Putamen (tissue), 1 donor: ENCODE data around the gene TSPAN10.
A peak's percentile ranks its signal among the peaks of the same experiment; 100 is the strongest.
"Not testable (repeated sequence)": the region's sequence is repeated elsewhere in the genome, so short reads cannot be mapped to it uniquely, and the experiment has no call there.

Source experiments
- DNase-seq: peaks from one replicate; pipeline ENCODE4 v3.0.0-alpha.2; 2016; ENCODE audit warnings: low spot score

TSPAN10 gene

DNA sequence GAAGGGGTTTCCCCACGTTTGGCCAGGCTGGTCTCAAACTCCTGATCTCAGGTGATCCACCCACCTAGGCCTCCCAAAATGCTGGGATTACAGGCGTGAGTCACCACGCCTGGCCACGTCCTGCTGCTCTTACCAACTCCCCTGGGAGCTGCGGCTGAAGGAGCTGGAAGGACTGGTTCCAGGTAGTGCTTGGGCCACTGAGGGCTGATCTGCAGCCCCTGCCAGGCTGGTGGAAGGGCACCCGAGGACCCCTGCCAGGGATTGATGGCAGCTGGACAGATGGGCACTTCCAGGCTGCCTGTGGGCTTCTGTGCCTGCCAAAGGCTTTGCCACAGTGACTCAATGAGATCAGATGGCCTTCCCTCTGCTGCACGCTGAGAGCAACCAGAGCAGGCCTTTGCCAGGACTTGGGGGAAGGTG is 27.1 kb downstream of the TSPAN10 start:
- no peak for DNase-seq

DNA sequence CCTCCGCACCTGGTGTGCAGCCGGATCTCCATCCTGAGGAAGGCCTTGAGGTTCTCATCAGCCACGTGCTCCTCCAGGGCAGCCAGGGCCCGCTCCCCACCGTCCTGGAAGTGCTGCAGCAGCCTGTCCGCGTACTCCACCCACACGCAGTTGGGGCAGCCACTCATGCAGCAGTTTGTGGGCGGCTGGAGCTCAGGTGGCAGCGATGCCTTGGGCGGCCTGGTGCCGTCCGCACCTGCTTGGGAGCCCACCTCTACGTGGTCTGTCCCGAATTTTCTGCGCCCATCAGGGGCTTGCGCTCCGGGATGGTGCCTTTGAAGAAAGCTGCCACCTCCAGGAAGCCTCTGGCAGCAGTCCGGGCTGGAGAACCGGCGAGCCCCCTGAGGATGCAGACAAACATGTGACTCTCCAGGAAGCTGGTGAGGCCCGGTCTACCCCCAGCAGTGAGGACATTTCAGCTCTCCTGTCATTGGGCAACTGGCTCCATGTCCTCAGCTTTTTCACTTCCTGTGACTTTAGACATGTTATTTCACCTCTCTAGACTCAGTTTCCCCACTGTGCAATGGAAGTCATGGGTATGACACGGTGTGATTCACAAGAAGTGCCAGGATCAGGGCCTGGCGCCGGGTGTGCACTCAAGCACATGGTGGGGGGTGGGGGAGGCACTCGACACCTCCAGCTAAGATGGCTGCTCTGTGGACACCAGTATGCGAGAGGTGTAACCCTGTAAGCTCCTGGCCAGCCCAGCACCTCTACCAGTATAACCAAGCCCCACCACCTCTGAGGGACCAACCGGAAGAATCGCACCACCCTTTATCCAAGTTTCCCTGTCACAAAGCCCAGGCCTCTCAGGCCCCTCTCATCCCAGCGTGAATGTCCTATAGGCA is 28.5 kb downstream of the TSPAN10 start:
- DNase-seq, result no peak

DNA sequence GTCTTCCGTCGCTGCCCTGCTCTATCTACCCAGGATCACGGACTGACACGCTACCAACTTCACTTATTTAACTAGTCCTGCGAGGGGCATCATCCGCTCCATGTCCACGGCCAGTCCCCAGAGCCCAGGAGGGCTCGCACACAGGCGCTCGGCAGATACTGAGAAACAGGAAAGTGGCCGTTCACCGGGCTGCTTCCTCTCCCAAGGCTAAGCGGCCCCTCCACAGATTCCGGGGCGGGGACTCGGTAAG is 29.0 kb downstream of the TSPAN10 start:
- DNase-seq, result no peak

DNA sequence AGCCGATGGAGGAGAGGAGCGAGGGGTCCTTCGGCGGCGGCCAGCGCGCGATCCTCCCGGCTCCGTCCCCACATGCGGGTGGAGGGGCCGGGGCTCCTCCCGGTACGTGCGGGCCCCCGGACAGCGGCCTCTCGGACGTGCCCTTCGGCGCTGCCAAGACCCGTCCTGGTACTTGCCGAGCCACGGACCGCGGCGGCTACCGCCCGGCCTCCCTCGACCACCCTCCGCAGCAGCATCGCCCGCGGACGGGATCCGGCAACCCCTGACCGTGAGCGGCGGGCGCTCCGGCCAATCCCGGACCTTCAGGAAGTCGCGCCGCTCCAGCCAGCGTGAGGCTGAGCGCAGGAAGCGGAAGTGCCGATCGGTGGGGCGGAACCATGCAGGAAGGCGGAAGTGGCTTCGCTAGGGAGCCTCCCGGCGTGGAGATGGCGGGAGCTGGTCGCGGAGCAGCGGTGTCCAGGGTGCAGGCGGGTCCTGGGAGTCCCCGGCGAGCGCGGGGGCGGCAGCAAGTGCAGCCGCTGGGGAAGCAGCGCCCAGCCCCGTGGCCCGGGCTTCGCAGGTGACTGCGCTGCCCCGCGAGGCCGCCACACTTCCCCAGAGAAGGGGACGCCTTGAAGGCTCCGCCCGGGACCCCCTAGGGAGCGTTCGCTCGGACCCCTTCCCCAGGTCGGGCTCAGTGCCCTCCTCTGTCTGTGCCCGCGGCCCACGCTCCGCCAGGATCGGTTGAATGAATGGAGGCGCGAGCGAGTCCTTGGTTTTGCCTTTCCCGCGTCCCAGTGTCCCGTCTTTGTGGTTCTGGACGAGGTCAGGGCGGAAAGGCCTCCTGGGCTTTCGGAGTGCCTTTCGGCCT is 29.6 kb downstream of the TSPAN10 start, which contains the start of the genes CCDC137 and OXLD1:
Gene CCDC137 (plus strand): TSS at position 396 of the 850 bp plus-strand sequence. CDS start 30 bp downstream, at position 426.
Gene OXLD1 (minus strand): TSS at position 264 of the 850 bp plus-strand sequence. CDS start 28 bp downstream, at position 236.
- peak; percentile 95 for DNase-seq

DNA sequence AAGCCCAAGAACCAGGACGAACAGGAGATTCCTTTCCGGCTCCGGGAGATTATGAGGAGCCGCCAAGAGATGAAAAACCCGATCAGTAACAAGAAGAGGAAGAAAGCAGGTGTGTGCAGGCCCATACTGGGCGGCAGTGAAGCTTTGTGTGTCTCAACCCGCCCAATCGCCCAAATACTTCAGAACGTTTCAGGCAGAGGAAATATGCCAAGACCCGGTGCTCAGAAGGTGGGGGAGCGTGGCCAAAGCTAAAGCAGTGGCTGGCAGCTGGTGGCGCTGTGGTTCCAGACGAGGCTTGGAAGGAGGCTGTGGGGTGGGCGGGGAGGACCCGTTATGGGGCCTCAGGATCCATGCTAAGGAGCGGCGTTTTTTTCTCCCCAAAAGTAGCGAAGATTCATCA is 30.8 kb downstream of the TSPAN10 start:
- DNase-seq, result no peak

DNA sequence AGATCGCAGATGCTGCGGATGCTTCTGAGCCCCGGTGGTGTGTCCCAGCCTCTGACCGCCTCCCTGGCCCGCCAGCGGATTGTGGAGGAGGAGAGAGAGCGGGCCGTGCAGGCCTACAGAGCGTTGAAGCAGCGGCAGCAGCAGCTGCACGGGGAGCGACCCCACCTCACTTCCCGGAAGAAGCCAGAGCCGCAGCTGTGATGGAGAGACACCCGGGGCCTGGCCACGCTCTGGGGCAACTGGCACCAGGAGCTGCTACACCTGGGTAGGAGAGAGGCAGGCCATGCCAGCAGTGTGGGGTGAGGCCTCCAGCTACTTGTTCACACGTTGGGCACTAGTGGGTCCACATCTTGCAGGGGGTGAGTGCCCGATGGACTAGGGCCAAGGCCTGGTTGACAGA is 35.5 kb downstream of the TSPAN10 start:
- no peak for DNase-seq

DNA sequence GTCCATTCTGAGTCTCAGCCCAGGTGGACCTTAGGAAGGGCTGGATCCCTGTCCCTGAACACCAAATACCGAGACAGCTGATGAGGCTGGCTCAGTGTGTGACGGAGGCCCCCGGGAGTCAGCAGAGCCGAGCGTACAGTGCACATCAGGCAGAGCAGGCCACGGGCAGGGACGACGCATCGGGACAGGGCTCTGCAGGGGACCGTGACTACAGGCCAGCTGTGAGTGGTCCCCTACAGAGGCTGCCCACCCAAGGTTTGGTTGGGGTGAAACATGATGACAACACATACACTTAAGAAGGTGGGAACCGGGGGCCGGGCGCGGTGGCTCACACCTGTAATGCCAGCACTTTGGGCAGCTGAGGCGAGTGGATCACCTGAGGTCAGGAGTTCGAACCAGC is 36.0 kb downstream of the TSPAN10 start:
- no peak for DNase-seq

DNA sequence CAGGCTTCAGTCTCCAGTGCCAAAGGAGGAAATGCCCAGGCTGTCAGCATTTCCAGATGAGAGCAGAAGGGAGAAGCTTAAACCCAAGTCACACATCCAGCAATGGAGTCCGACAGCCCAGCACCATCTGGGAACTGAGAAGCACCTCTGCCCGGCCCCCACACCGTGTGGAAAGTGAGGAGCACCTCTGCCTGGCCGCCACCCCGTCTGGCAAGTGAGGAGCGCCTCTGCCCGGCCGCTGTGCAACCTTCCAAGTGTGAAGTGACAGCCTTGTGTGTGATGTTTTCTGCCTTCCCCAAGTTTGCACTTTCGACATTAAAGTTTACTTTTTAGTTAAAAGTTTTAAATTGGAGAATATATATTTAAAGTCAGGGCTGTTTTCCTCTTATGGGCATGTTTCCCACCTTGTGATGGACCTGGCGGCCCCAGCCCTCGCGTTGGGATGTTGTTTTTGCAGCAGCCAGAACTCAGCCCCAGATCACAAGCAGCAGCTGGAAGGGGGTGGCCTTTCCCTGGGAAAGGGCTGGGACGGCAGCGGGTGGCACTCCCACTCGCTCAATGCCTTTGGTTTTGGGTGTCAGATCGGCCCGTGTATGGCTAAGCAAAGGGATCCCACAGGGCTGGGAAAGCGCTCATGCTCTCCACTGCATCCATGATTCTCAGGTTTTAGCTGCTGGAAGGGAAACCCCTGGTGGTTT is 36.7 kb downstream of the TSPAN10 start:
- no peak for DNase-seq

DNA sequence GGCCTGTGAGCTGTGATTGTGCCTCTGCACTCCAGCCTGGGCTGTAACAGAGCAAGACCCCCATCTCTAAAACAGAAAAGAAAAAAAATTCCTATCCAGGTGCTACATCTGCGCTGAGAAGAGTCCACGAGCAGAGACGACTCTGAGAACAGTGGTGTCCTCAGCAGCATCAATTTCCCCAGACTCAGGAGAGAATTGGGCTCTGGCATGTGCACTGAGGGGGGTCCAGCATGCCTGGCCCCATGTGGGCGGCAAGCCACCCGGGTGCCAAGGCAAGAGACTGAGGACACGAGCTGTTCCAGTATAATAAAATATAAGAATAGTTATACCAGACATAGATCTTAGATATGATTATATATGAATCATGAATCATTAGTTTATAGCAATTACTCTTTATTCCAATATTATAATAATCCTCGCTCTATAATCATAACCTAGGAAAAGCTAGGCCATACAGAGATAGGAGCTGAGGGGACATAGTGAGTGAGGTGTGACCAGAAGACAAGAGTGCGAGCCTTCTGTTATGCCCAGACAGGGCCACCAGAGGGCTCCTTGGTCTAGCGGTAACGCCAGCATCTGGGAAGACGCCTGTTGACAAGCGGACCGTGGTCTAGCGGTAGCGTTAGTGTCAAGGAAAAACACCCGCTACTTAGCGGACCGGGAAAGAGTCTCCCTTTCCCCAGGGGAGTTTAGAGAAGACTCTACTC is 38.7 kb downstream of the TSPAN10 start:
- not testable (repeated sequence) for DNase-seq

DNA sequence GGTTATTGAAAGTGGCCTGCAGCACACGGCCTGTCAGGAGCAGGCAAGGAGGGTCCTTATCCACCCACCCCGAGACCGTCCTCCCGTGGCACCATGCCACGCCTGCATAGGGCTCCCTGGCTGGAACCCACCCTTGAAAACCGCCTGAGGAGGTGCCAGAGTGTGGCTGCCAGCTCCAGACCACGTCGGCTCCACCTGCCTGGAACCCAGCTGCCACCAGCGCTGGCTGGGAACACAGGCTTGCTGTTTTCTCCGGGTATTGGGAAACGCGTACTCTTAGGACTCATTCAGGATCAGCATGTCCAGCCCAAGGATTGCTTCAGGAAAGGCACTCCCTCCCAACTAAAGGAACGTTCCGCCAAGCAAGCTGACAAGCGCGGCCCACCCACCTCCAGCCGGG is 39.9 kb downstream of the TSPAN10 start:
- no peak for DNase-seq

DNA sequence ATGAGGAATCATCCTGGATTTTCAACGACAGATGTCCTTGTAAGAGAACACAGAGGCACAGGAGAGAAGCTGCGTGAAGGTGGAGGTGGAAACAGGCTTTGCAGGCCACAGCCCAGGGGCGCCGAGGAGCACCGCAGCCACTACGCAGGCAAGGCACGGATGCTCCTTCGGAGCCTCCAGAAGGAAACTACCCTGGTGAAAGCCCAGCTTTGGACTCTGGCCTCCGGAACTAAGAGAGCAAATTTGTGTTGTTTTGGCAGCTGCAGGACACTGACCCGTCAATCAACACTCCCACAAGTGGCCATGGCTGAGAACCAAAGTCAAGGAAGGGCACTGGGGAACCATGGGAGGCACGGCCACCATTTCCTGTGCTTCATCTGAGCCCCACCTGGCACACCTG is 43.2 kb downstream of the TSPAN10 start:
- DNase-seq, result no peak

DNA sequence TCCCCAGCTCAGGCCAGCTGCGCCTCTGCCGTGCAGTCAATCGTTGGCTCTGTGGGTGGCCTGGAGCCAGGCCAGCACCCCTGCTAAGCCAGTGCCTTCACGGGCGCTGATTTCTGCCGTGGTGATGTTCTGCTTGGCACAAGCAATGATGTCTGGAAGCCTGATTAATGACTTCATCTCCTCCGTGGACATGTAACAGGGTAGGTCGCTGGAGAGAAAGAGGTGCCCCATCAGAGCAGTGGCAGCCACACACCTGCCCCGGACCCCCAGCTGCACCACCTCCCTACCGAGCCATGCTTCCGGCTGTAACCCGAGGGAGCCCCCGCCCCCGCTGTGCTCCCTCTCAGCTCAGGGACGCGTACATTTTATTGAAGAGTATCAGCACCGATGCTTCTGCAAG is 44.7 kb downstream of the TSPAN10 start:
- no peak for DNase-seq

DNA sequence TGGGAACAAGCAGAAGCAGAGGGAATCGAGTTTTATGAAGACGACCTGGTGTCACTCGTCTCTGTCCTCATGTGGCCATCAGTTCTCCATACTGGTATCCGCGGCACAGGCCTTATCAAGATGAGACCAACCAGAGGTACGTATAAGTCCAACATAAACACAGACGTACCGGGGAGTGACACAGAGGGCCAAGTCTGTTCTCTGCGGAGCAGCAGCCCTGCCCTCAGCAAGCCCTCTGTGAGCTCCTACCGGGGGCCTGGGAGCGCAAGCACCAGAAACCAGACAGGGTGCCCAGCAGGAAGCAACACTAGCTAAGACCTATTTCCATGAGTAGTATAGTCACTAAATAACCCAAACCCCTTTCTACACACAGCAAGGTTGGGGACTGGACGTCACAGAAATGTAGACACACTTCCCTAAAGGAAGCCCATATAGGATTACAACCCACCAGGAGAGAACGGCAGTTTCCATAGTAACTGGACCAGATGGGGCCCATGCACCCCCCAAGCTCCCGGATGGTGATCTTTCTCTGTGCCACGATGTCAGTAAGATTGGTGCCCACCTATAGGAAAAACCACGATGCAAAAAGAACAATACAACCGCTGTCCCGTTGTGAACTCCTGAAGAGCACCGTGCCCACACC is 45.7 kb downstream of the TSPAN10 start:
- DNase-seq, result no peak

DNA sequence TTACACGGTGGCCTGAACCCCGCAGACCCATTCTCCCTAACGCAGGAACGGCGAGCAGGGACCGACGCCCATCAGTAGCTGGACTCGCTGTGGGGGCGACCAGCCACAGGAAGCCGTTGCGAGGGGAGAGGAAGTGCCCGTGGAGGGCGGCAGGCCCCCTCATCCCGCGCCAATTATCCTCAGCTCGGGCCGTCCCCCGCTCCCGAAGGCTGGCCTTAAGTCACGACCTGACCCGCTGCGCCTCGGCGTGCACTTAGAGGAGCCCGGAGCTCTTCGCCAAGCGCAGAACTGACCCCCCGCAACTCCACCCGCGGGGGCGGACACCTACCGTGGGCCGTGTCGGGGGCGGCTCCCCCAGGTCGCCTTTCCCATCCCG is 46.2 kb downstream of the TSPAN10 start:
- DNase-seq, result peak; percentile 34

DNA sequence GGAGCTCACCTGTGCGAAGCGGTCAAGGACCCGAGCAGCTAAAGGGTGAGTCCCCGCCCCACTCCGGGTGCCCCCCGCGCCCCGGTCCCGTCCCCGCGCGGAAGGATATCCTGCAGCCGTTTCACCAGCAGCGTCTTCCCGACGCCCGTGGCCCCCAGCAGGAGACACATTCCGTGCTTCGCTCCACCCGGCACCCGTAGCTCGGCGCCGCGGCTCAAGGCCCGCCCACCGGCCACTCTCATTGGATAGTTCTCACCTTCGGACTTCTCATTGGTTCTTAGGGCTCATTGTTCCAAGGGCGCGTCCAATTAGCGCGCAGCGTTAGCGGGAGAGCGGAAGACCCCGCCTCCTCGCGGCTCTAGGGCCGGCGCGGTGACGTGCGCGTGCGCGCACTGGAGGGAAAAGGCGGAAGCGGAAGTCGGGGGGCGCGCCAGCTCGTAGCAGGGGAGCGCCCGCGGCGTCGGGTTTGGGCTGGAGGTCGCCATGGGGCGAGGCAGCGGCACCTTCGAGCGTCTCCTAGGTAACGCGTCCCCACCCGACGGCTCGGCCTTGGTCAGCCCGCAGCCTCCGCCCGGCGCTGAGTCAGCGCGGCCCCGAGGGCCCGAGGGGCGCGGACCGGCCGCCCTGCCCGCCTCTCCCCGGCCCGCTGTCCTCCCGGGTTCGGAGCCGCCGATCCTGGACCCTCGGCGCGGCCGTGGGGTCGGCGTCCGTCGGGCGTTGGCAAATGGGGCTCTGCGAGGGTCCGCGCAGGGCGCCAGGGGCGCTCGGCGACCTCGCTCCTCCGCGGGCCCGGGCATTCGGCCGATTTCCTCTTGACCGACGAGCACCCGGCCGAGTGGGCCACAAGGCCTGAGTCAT is 46.8 kb downstream of the TSPAN10 start, which contains the start of the genes ARL16 and HGS:
Gene ARL16 (minus strand): TSS at position 214 of the 858 bp plus-strand sequence. CDS start 44 bp downstream, at position 170.
Gene HGS (plus strand): TSS at position 428 of the 858 bp plus-strand sequence. CDS start 56 bp downstream, at position 484.
- peak; percentile 97 for DNase-seq

DNA sequence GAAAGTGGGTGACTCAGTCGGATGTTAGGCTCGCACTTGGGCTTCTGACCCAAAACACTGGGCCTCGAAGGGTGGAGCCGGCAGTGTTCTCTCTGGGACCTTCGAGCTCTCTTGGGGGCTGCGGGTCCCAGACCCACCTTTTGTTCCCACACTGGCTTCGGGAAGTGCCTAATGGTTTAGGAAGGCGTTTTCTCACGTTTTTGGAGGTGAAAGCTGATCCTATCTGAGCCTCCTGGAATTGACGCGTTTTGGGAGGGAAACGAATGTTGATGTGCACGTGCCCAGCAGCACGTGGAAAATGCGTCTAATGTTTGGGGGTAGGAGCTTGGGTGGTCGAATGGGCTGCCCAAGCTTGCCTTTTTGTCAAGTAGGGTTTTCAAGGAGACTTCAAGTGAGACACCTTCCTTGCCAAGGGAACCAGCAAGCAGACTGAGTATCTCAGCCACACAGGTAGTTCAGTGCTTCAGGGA is 47.5 kb downstream of the TSPAN10 start:
- no peak for DNase-seq

DNA sequence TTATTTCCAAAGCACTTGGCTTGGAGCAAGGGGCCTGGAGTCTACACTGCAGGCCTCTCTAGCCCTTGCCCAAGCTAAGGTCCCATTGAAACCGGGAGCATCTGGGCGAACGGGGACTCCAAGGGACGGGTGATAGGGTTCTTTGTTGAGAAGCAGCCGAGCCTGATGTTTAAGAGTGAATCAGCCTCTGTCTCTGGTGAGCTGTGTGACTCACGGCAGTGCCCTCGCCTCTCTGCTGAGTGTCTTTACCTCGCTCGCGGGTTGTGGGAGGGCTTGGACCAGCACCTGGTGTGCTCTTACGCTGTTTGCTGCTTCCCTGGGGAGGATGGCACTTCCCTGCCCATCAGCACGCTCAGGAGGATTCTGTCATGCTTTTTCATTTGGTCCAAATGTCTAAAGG is 48.1 kb downstream of the TSPAN10 start:
- no peak for DNase-seq

DNA sequence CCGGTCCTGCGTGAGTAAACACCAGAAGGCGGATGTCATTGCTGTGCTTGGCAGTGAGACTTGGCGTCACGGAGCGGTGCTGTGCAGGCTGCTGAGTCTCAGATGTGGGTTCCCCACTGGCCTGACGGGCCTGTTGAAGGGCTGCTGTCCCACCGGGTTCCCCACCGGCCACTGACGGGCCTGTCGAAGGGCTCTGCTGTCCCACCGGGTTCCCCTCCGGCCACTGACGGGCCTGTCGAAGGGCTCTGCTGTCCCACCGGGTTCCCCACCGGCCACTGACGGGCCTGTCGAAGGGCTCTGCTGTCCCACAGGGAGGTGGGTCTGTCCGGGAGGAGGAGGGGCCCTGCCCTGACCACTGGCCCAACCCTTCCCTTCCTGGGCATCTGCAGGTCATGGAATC is 49.6 kb downstream of the TSPAN10 start:
- DNase-seq, result no peak

DNA sequence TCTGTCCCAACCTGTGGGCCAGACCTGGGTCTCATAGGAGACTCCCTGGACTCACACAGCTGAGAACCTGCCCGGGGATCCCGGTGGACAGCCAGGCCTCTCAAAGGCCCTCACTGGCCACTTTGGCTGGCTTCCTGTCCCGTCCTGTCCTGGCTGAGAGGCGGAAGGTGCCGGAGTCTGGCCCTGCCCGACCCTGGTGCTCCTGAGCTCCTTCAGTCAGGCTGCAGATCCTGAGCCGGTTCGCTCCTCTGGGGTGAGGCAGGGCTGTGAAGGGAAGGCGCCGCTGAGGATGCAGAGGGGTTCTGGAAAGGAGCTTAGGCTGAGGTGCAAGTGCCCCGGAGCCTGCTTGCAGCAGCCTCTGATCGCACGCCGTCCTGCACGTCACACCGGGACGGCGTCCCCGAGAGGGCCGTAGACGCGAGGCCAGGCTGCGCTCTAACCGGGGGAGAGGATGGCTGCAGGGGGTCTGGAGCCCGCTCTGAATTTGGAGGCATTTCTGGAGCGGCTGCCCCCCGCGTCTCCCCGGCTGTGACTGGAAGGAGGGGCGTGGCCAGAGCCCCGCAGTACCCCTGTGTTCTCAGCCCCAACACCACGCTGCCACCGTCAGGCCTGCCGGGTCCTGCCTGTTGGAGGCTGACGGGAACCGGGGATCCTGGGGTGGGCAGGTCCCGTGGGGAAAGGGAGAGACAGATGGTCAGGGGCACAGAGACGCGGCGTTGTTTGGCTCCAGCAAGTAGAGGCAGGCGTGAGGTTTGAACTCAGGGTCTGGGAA is 51.0 kb downstream of the TSPAN10 start:
- no peak for DNase-seq
